DLD1 (cell line): ENCODE measurements around the gene THAP8.
"Not testable (repeated sequence)": the region's sequence is repeated elsewhere in the genome, so short reads cannot be mapped to it uniquely, and the experiment has no call there.

Source experiments
- in situ Hi-C: cut with HindIII; loops from 2 replicates; pipeline ENCODE4 v1.10.0; 2017; ENCODE audit warnings: low sequenced_read_pairs

Gene THAP8

GRCh38 chr19:36068810-36069499 is 14.9 kb upstream of the THAP8 start:
- in situ Hi-C loops = not testable (repeated sequence)

- in situ Hi-C loops = no loop called here
These were observed 13.6 kb upstream of the THAP8 start for GRCh38 chr19:36067681-36068080.

- in situ Hi-C loops = no loop called here
These were observed 10.7 kb upstream of the THAP8 start for GRCh38 chr19:36064826-36065225.

DNA sequence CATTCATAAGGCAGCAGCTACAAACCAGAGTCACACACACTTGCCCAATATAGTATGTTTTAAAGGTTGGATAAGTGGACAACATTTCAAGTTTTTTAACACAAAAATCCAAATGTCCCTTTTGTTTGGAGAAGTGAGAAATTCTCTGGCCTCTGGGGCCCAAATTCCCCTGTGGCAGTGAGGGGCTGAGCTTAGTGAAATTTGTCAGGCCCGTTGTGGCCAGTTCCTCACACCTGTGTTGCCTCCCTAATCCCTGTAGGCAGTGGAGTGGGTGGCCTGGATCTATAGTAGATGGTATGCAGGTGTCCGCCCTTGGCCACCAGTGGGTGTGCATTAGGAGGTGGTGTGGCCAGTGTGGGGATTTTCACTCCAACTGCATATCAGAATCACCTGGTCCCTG is 7.3 kb upstream of the THAP8 start:
- in situ Hi-C loops = no loop called here

DNA sequence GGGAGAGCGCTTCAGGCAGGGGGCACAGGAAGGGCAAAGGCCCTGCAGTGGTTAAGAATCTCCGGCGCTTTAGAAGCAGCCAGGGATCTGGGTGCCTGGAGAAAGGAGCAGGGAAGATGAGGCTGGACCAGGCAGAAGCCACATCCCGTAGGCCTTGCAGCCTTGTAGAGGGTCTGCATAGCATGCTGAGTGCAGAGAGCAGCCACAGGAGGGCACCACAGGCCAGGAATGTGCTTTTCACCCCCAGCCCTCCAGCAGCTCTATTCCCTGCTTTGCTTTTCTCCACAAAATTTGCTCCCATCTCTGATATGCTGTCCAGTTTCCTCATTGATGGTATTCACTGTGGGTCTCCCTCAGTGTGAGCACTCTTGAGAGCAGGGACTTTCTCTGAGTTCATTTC is 6.3 kb upstream of the THAP8 start:
- in situ Hi-C loops = no loop called here

DNA sequence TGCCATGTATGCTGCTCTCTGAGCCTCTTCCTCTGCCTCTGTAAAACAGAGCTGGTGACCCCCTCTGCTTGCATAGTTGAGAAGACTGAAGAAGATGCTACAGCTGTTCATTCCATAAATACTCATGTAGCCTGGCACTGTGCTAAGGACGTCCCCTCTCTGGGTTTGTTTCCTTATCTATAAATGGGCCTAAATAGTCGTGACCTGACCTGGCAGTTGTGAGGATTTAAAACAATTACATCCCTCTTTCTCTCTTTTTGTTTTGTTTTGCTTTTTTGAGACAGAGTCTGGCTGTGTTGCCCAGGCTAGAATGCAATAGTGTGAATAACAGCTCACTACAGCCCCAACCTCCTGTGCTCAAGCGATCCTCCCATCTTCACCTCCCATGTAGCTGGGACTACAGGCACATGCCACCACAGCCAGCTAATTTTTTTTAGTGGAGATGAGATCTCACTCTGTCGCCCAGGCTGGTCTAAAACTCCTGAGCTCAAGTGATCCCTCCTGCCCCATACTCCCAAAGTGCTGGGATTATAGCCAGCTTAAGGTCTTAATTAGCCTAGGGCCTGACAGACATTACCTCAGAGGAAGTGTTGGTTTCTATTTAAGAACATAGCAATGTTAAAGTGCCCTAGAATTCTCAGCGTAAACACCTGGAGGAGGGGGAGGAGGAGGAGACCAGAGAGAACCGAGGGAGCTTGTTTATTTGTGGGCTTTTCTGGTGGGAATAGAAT is 5.3 kb upstream of the THAP8 start:
- in situ Hi-C loops = no loop called here

GRCh38 chr19:36058481-36059179 is 4.5 kb upstream of the THAP8 start:
- in situ Hi-C loops = no loop called here

GRCh38 chr19:36054733-36055686 is 925 bp upstream of the THAP8 start, which contains the start of gene WDR62:
TSS of gene WDR62 (plus strand) at chr19:36054897. CDS start at chr19:36054972, 75 bp downstream.
- in situ Hi-C loops = no loop called here

GRCh38 chr19:36051637-36052036 is 2.4 kb downstream of the THAP8 start:
- in situ Hi-C loops = no loop called here

GRCh38 chr19:36051236-36051635 is 2.8 kb downstream of the THAP8 start:
- in situ Hi-C loops = no loop called here

GRCh38 chr19:36049080-36049698 is 4.9 kb downstream of the THAP8 start:
- in situ Hi-C loops = no loop called here

DNA sequence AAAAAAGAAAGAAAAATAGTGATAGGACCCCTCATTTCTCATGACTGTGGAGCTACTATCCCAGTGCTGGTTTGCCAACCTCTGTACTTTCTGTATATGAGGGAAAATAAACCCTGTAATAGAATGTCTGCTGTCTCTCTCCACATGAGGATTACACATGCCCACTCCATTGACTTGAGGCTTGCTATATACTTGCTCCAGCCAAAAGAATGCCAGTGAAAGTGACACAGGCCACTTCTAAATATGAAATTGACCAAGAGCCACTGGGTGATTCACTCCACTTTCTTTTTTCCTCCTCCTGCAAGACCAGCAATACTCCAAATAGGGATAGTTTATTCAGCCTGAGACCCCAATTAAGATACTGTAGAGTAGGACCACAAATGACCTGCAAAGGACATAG is 6.2 kb downstream of the THAP8 start:
- in situ Hi-C loops = no loop called here

DNA sequence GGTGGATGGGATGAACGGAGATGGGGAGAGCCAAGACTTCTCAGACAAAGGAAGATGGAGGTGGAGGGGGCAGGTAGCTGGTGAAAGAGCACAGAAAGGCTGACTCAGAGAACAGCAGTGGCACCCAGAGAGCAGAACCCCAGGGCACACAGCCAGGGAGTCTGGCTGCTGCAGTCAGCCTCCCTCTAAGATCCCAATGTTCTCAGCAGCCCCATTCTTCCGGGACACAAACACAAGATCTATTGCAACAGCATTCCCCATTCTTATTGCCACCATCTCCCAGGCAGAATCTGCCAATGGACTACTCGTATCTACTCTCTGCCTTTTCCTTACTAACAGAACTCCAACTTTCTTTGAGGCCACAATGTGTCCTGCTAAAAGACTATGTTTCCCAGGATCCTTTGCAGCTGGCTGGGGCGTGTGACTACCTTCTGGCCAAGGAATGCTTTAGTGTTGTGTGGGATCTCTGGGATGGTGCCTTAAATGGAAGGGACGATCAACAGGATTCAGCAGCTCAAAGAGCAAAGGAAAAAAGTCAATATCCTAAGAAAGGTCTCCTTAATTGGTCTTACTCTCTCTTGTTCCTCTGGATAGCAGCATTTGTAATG is 7.5 kb downstream of the THAP8 start:
- in situ Hi-C loops = no loop called here

- in situ Hi-C loops = no loop called here
These were observed 10.1 kb downstream of the THAP8 start for GRCh38 chr19:36043952-36044351.

DNA sequence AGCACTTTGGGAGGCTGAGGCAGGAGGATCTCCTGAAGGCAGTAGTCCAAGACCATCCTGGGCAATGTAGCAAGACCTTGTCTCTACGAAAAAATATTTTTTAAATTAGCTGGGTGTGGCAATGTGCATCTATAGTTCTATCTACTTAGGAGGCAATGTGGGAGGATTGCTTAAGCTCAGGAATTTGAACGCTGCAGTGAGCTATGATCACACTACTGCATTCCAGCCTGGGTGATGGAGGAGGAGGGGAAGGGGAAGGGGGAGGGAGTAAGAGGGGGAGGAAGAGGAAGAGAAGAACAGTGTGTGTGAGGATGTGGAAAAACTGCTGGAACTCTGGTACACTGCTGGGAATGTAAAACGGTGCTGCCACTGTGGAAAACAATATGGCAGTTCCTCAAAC is 12.3 kb downstream of the THAP8 start:
- in situ Hi-C loops = no loop called here

- in situ Hi-C loops = not testable (repeated sequence)
These were observed 13.0 kb downstream of the THAP8 start for GRCh38 chr19:36041092-36041491.

DNA sequence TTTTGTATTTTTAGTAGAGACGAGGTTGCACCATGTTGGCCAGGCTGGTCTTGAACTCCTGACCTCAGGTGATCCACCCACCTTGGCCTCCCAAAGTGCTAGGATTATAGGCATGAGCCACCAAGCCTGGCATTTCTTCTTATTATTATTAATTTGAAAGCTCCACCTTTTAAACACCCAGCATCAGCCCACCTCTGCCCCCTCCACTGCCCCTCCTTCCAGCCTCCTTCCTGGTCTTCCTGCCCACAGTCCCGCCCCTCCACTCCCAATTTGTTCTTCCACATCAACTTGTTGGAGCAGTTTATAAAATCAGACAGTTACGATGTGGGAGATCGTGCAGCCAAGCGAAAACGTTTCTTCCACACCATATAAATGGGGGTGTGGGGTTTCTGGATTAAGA is 13.6 kb downstream of the THAP8 start:
- in situ Hi-C loops = no loop called here

- in situ Hi-C loops = no loop called here
These were observed 21.6 kb downstream of the THAP8 start, which contains the start of gene CLIP3 for GRCh38 chr19:36032251-36033104. TSS of gene CLIP3 (minus strand) at chr19:36032873. CDS start at chr19:36032357, 516 bp downstream.

- in situ Hi-C loops = no loop called here
These were observed 22.8 kb downstream of the THAP8 start for GRCh38 chr19:36031308-36031707.
